K562 (cell line): ENCODE measurements around the gene IFIT5. TPM values are rescaled to one million over a fixed set of nuclear protein-coding genes. Genes with fewer than 3 reads are reported as not detected.

Source experiments
- ATAC-seq: fragments of 200-7000 bp; cut with Tn5 transposase; 3 replicates; pipeline ENCODE4 v1.9.1; 2020; ENCODE audit warnings: moderate library complexity
- BruUV-seq: library from RNA; stranded (reverse); fragments of 400-500 nt; replicated peaks from 2 replicates; lab custom pipeline; 2021; lab: Mats Ljungman, UMichigan
- CTCF ChIA-PET: fragments of 300-600 bp; formaldehyde crosslinking; extraction: SDS; loops from one replicate; lab custom pipeline; 2021; ENCODE audit warnings: low intra/inter-chr PET ratio; lab: Yijun Ruan, JAX
- POLR2A ChIA-PET: fragments of 300-600, 350-650 bp; sonication (Branson Sonifier 250); formaldehyde crosslinking; extraction: SDS; loops from one replicate; lab custom pipeline; 2021; ENCODE audit warnings: antibody characterized with exemption, inconsistent platforms; lab: Yijun Ruan, JAX
- DNase-seq, 4 experiments: peaks; one replicate each; pipeline versions ENCODE4 v3.0.0 to v3.0.0-alpha.2; 2011 to 2018; ENCODE audit warnings: low spot score in 3 of 4, mixed read lengths in 3 of 4; ENCODE audit errors: extremely low read depth in 1 of 4
- FAIRE-seq: peaks from 2 replicates; lab custom pipeline; 2011; peaks lifted over from hg19 to GRCh38; lab: Jason Lieb, UNC
- H2AFZ ChIP-seq: 2 replicates; pipeline ENCODE4 v1.6.0; 2011; ENCODE audit warnings: low read depth, low read length, control low read depth, inconsistent platforms
- H3K27ac ChIP-seq: fragments of 200-600 bp; 3 replicates; pipeline ENCODE4 v1.8.0; 2011; ENCODE audit warnings: low read depth, mild to moderate bottlenecking, control low read depth, inconsistent platforms, low read length, moderate library complexity, mixed read lengths; ENCODE audit errors: extremely low read depth
- H3K27me3 ChIP-seq, 2 experiments: fragments of 300-600 bp in 1 of 2; 2 replicates in 1 of 2; 3 replicates in 1 of 2; pipeline versions ENCODE4 v1.6.0 to v1.8.0; 2011; ENCODE audit warnings: inconsistent platforms in 2 of 2, low read length in 2 of 2, mild to moderate bottlenecking in 1 of 2, mixed read lengths in 1 of 2, moderate library complexity in 1 of 2; ENCODE audit not compliant: control insufficient read depth in 2 of 2, insufficient read depth in 2 of 2
- H3K36me3 ChIP-seq: fragments of 300-600 bp; 3 replicates; pipeline ENCODE4 v1.8.0; 2011; ENCODE audit warnings: mild to moderate bottlenecking, low read length, inconsistent platforms; ENCODE audit not compliant: control insufficient read depth, insufficient read depth
- H3K4me1 ChIP-seq, 2 experiments: fragments of 200-600 bp in 1 of 2; replicated peaks in 1 of 2; 2 replicates in 1 of 2; 3 replicates in 1 of 2; pipeline versions ENCODE4 v1.5.1 to v1.8.0; 2011; ENCODE audit warnings: inconsistent platforms in 2 of 2, low read length in 2 of 2, mild to moderate bottlenecking in 1 of 2, mixed read lengths in 1 of 2, moderate library complexity in 1 of 2; ENCODE audit not compliant: control insufficient read depth in 2 of 2, insufficient read depth in 2 of 2
- H3K4me2 ChIP-seq: 2 replicates; pipeline ENCODE4 v1.6.1; 2011; ENCODE audit warnings: low read length, control low read depth, inconsistent platforms, mixed read lengths; ENCODE audit not compliant: insufficient read depth
- H3K4me3 ChIP-seq: fragments of 200-600 bp; sonication (generic), shearing (Covaris generic); 2 replicates; pipeline ENCODE4 v1.5.1; 2016; ENCODE audit warnings: control low read depth, inconsistent platforms
- H3K79me2 ChIP-seq: fragments of 200-600 bp; 3 replicates; pipeline ENCODE4 v1.8.0; 2011; ENCODE audit warnings: low read length, inconsistent platforms; ENCODE audit not compliant: control insufficient read depth, insufficient read depth
- H3K9ac ChIP-seq, 2 experiments: 2 replicates each; pipeline versions ENCODE4 v1.6.0 to v1.6.1; 2011; ENCODE audit warnings: low read depth in 2 of 2, low read length in 2 of 2, control low read depth in 1 of 2, inconsistent platforms in 1 of 2, mild to moderate bottlenecking in 1 of 2, mixed read lengths in 1 of 2; ENCODE audit not compliant: insufficient read depth in 1 of 2
- H3K9me1 ChIP-seq: one replicate; pipeline ENCODE4 v1.6.0; 2011; ENCODE audit warnings: inconsistent platforms, mild to moderate bottlenecking, low read length, moderate library complexity; ENCODE audit not compliant: control insufficient read depth, insufficient read depth
- H3K9me3 ChIP-seq: replicated peaks from 2 replicates; pipeline ENCODE4 v1.5.1; 2011; ENCODE audit warnings: low read depth, low read length, inconsistent platforms; ENCODE audit not compliant: control insufficient read depth, insufficient read depth
- H4K20me1 ChIP-seq: replicated peaks from 2 replicates; pipeline ENCODE4 v1.6.1; 2011; ENCODE audit warnings: low read length, inconsistent platforms, mixed read lengths; ENCODE audit not compliant: control insufficient read depth, insufficient read depth
- HCFC1 ChIP-seq: IDR thresholded peaks from 2 replicates; pipeline ENCODE4 v1.6.1; 2012; ENCODE audit warnings: low read depth, low read length, improper control_type of control experiment
- ZBTB5 ChIP-seq: fragments of 450-650 bp; IDR thresholded peaks from 2 replicates; pipeline ENCODE4 v1.6.1; 2017; ENCODE audit warnings: antibody characterized with exemption
- ZNF224 ChIP-seq: sonication (generic); formaldehyde crosslinking; IDR thresholded peaks from 2 replicates; pipeline ENCODE4 v1.8.0; 2022; ENCODE audit warnings: mild to moderate bottlenecking, missing genetic modification reagents
- WGBS: fragments of 100-300 bp; shearing (Covaris generic); methylation state at CpG from one replicate; pipeline ENCODE4 v1.1.6; 2016; ENCODE audit warnings: low coverage, mixed read lengths; ENCODE audit not compliant: insufficient coverage; ENCODE audit errors: missing lambda C conversion rate; 5-methylcytosine and 5-hydroxymethylcytosine counted together
- in situ Hi-C: fragments of 300-500 bp; cut with MboI; formaldehyde crosslinking; loops from 4 replicates; pipeline ENCODE4 v1.15.0; 2018; ENCODE audit warnings: inconsistent platforms, mixed read lengths
- intact Hi-C: fragments of 100-400 bp; cut with micrococcal nuclease; formaldehyde crosslinking; loops from 2 replicates; pipeline ENCODE4 v1.14.2; 2022
- polyA plus RNA-seq, 8 experiments: library from polyadenylated mRNA; depleted of rRNA in 4 of 8; stranded (reverse) in 5 of 8; unstranded in 3 of 8; fragments of >200 nt; fragmentation: Nextera tagmentation in 2 of 8; fragmentation: Illumina TruSeq in 1 of 8; extraction: Ambion mirVana in 2 of 8; extraction: Trizol in 1 of 8; gene quantifications; 2 replicates each; pipeline versions ENCODE4 v1.2.1 to v1.2.3, GENCODE V29; 2011 to 2014; ENCODE audit warnings: inconsistent platforms in 1 of 8, missing spikeins in 1 of 8
- total RNA-seq, 7 experiments: library from RNA; depleted of rRNA in 6 of 7; stranded (reverse); fragments of >200 nt in 6 of 7; fragmentation: Illumina TruSeq in 2 of 7; extraction: Trizol in 2 of 7; gene quantifications; 2 replicates each; pipeline versions ENCODE4 v1.2.1 to v1.2.3, GENCODE V29; 2011 to 2021; ENCODE audit warnings: low replicate concordance in 1 of 7

Gene IFIT5
- total and polyA plus RNA-seq, 9 of the 15 experiments (the other 6 are each of a cell fraction or from before 2014, with no cell fraction given): 0.04 to 0.11 (median 0.06) TPM; not detected in 5

- Histone ChIP-seq H3K27me3 (no peaks in the 10 kb centered on the region), H3K9me1 (no peaks in the 10 kb centered on the region), H3K79me2 (no peaks in the 10 kb centered on the region), H3K4me3 (no peak overlapping the region), H3K27ac (no peak overlapping the region), H3K4me2 (no peak overlapping the region), H3K9ac (no peak overlapping the region), H4K20me1 (no peaks in the 10 kb centered on the region), H3K36me3 (no peaks in the 10 kb centered on the region), H3K4me1 (no peaks in the 10 kb centered on the region), H2AFZ (no peak overlapping the region), H3K9me3 (no peaks in the 10 kb centered on the region)
- DNase-seq (no peak), FAIRE-seq (no peak), ATAC-seq (no peak)
- no peak for TF ChIP-seq ZNF224 (CRISPR knock-in tag)
- TF ChIP-seq HCFC1: no peak
- TF ChIP-seq ZBTB5: no peak
- BruUV-seq: no TSS peak
- intact Hi-C loops (no loop called here), in situ Hi-C loops (loop anchor here (25.0 kb wide), 1 partner anchor 1424 kb away; the partner anchor contains the start of genes HTR7 and RPP30)
- 0% methylated on average over 4 of the region's 4 CpGs for WGBS
- ChIA-PET CTCF (no interaction called here), POLR2A (no interaction called here)
These were observed 24.2 kb downstream of the IFIT5 start for GRCh38 chr10:89438525-89438924.
